ENCODE data around the gene PHYH.

DNA sequence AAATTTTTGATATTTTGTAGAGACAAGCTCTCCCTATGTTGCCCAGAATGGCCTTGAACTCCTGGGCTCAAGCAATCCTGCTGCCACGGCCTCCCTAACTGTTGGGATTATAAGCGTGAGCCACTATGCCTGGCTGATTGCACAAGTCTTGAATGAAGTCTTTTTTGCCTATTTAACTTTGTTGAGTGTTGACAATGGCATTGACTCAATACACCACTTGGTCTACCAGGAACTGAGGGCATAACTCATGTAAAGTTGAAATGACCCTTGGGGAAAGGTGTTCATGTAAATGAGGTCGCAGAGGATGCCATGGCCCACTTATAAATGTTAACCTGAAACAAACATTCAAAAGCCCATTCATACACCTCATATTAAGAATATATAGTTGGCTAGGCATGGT is 58.3 kb downstream of the PHYH start:
- TF ChIP-seq POLR2A (IDR thresholded peaks at IDR 0.05; ENCODE audit: low read depth, low read length) = no peak
- no peak for TF ChIP-seq POLR2AphosphoS5 (IDR thresholded peaks at IDR 0.05; ENCODE audit: low read depth, low read length)
- TF ChIP-seq TAF1 (IDR thresholded peaks at IDR 0.05; ENCODE audit: borderline replicate concordance, low read depth, low read length) = no peak

Data from GM12892 (cell line).